OCI-M2 (cell line): ENCODE data around the gene FGB.

Source experiments
- DNase-seq: peaks from one replicate; lab custom pipeline; 2025; ENCODE audit not compliant: unreplicated experiment; lab: John Stamatoyannopoulos, UW

The FGB gene

GRCh38 chr4:154565704-154566103 is 2.9 kb downstream of the FGB start:
- no peak for DNase-seq

- no peak for DNase-seq
Observed at GRCh38 chr4:154566639-154567204, 3.9 kb downstream of the FGB start.

GRCh38 chr4:154569028-154569427 is 6.2 kb downstream of the FGB start:
- DNase-seq, result no peak

- no peak for DNase-seq
Observed at GRCh38 chr4:154569584-154569983, 6.8 kb downstream of the FGB start.

- DNase-seq, result no peak
Observed at GRCh38 chr4:154573190-154573870, 10.5 kb downstream of the FGB start.

- DNase-seq, result no peak
Observed at GRCh38 chr4:154574311-154574710, 11.5 kb downstream of the FGB start.

GRCh38 chr4:154577324-154577723 is 14.5 kb downstream of the FGB start:
- DNase-seq, result no peak

GRCh38 chr4:154578919-154579318 is 16.1 kb downstream of the FGB start:
- no peak for DNase-seq

- no peak for DNase-seq
Observed at GRCh38 chr4:154579927-154580326, 17.1 kb downstream of the FGB start.

- no peak for DNase-seq
Observed at GRCh38 chr4:154582723-154583122, 19.9 kb downstream of the FGB start.

GRCh38 chr4:154583230-154583629 is 20.4 kb downstream of the FGB start:
- DNase-seq, result no peak

GRCh38 chr4:154583677-154584076 is 20.9 kb downstream of the FGB start:
- no peak for DNase-seq

GRCh38 chr4:154584259-154584658 is 21.4 kb downstream of the FGB start:
- DNase-seq, result no peak

- DNase-seq, result no peak
Observed at GRCh38 chr4:154585369-154586018, 22.7 kb downstream of the FGB start.

GRCh38 chr4:154586296-154587033 is 23.7 kb downstream of the FGB start:
- DNase-seq, result no peak

- DNase-seq, result no peak
Observed at GRCh38 chr4:154588198-154588597, 25.4 kb downstream of the FGB start.

GRCh38 chr4:154589296-154590197 is 26.7 kb downstream of the FGB start:
- no peak for DNase-seq

GRCh38 chr4:154590329-154591006 is 27.7 kb downstream of the FGB start, which contains the start of gene FGA:
FGA (minus strand) TSS chr4:154590742; CDS start chr4:154590687, 55 bp downstream.
- DNase-seq, result no peak

- no peak for DNase-seq
Observed at GRCh38 chr4:154591890-154592289, 29.1 kb downstream of the FGB start.

- no peak for DNase-seq
Observed at GRCh38 chr4:154593868-154594267, 31.1 kb downstream of the FGB start.
